ENCODE results near the gene LEP. TPM values are rescaled to one million over a fixed set of nuclear protein-coding genes. Genes with fewer than 3 reads are reported as not detected.

LEP gene
- total RNA-seq, 1 experiment from 2014 or later = not detected

- 0 out of 2 replicates have a peak, but pooled peaks cover 5% of the 10 kb centered on the region for H3K4me1 ChIP-seq
- H3K27me3 ChIP-seq (replicated peaks; ENCODE audit: control insufficient read depth, insufficient read depth, low read length) = peaks cover 2% of the 10 kb centered on the region
- intact Hi-C loops (cut with micrococcal nuclease; ENCODE audit: unreplicated experiment) = no loop called here
- no peak for DNase-seq
- Mint-ChIP-seq H3K9me3 (ENCODE audit: unreplicated experiment) (no peaks in the 10 kb centered on the region), H3K4me1 (ENCODE audit: low read depth, unreplicated experiment) (no peaks in the 10 kb centered on the region), H3K27ac (ENCODE audit: unreplicated experiment) (no peak overlapping the region), H3K36me3 (ENCODE audit: insufficient read depth, unreplicated experiment) (peaks cover 4% of the 10 kb centered on the region), H3K27me3 (ENCODE audit: insufficient read depth, unreplicated experiment) (peaks cover 26% of the 10 kb centered on the region), H3K4me3 (ENCODE audit: unreplicated experiment) (no peak overlapping the region)
- H3K36me3 ChIP-seq (ENCODE audit: control insufficient read depth, insufficient read depth, low read length) = no peaks in the 10 kb centered on the region
- no peaks in the 10 kb centered on the region for H3K9me3 ChIP-seq
- CTCF ChIA-PET = no interaction called here
- POLR2A ChIA-PET = no interaction called here
- TF ChIP-seq CTCF (IDR thresholded peaks at IDR 0.05; ENCODE audit: insufficient read depth in 1 of 2, low read depth in 1 of 2, low read length in 1 of 2, severe bottlenecking in 1 of 2, unreplicated experiment in 1 of 2) = no peak
- no peak overlapping the region for H3K4me3 ChIP-seq (ENCODE audit: low read depth, low read length)
- BruUV-seq (replicated peaks) = no TSS peak
These were observed 36.0 kb upstream of the LEP start for GRCh38 chr7:128205068-128205467.

GRCh38 chr7:128206017-128206746 is 34.9 kb upstream of the LEP start:
- BruUV-seq (replicated peaks) = no TSS peak
- Histone ChIP-seq H3K4me1 (0 out of 2 replicates have a peak, but pooled peaks cover 5% of the 10 kb centered on the region), H3K36me3 (ENCODE audit: control insufficient read depth, insufficient read depth, low read length) (no peaks in the 10 kb centered on the region), H3K27me3 (replicated peaks; ENCODE audit: control insufficient read depth, insufficient read depth, low read length) (peaks cover 2% of the 10 kb centered on the region), H3K9me3 (no peaks in the 10 kb centered on the region), H3K4me3 (ENCODE audit: low read depth, low read length) (no peak overlapping the region)
- no peak overlapping the region for H3K4me3 Mint-ChIP-seq (ENCODE audit: unreplicated experiment)
- no peaks in the 10 kb centered on the region for H3K9me3 Mint-ChIP-seq (ENCODE audit: unreplicated experiment)
- ChIA-PET CTCF (interaction anchor here (5.0 kb wide), 1 partner anchor 70 kb away, joined by 135 read pairs; no protein-coding TSS in a partner anchor), POLR2A (no interaction called here)
- H3K4me1 Mint-ChIP-seq (ENCODE audit: low read depth, unreplicated experiment) = no peaks in the 10 kb centered on the region
- H3K36me3 Mint-ChIP-seq (ENCODE audit: insufficient read depth, unreplicated experiment) = peaks cover 4% of the 10 kb centered on the region
- DNase-seq = no peak
- H3K27me3 Mint-ChIP-seq (ENCODE audit: insufficient read depth, unreplicated experiment) = peaks cover 22% of the 10 kb centered on the region
- TF ChIP-seq CTCF (IDR thresholded peaks at IDR 0.05; ENCODE audit: insufficient read depth in 1 of 2, low read depth in 1 of 2, low read length in 1 of 2, severe bottlenecking in 1 of 2, unreplicated experiment in 1 of 2) = peak in 1 of 2 experiments; percentile 9
- intact Hi-C loops (cut with micrococcal nuclease; ENCODE audit: unreplicated experiment) = no loop called here
- H3K27ac Mint-ChIP-seq (ENCODE audit: unreplicated experiment) = no peak overlapping the region

- Mint-ChIP-seq H3K27ac (ENCODE audit: unreplicated experiment) (no peak overlapping the region), H3K36me3 (ENCODE audit: insufficient read depth, unreplicated experiment) (peaks cover 4% of the 10 kb centered on the region), H3K4me1 (ENCODE audit: low read depth, unreplicated experiment) (no peaks in the 10 kb centered on the region), H3K9me3 (ENCODE audit: unreplicated experiment) (no peaks in the 10 kb centered on the region), H3K4me3 (ENCODE audit: unreplicated experiment) (no peak overlapping the region), H3K27me3 (ENCODE audit: insufficient read depth, unreplicated experiment) (peaks cover 17% of the 10 kb centered on the region)
- H3K9me3 ChIP-seq = no peaks in the 10 kb centered on the region
- TF ChIP-seq CTCF (IDR thresholded peaks at IDR 0.05; ENCODE audit: insufficient read depth in 1 of 2, low read depth in 1 of 2, low read length in 1 of 2, severe bottlenecking in 1 of 2, unreplicated experiment in 1 of 2) = no peak
- no TSS peak for BruUV-seq (replicated peaks)
- H3K4me3 ChIP-seq (ENCODE audit: low read depth, low read length) = no peak overlapping the region
- CTCF ChIA-PET = interaction anchor here (5.0 kb wide), 1 partner anchor 71 kb away, joined by 135 read pairs; no protein-coding TSS in a partner anchor
- intact Hi-C loops (cut with micrococcal nuclease; ENCODE audit: unreplicated experiment) = no loop called here
- POLR2A ChIA-PET = no interaction called here
- DNase-seq = no peak
- H3K27me3 ChIP-seq (replicated peaks; ENCODE audit: control insufficient read depth, insufficient read depth, low read length) = no peaks in the 10 kb centered on the region
- H3K36me3 ChIP-seq (ENCODE audit: control insufficient read depth, insufficient read depth, low read length) = no peaks in the 10 kb centered on the region
- 0 out of 2 replicates have a peak, but pooled peaks cover 5% of the 10 kb centered on the region for H3K4me1 ChIP-seq
These were observed 34.2 kb upstream of the LEP start for GRCh38 chr7:128206747-128207500.
